ENCODE results near the gene OR2G2.

OR2G2 gene

GRCh38 chr1:247605286-247605685 is 17.1 kb downstream of the OR2G2 start, which contains the start of gene OR2G3:
TSS of gene OR2G3 (plus strand) at chr1:247605586. CDS start at chr1:247605586, 0 bp downstream.
- H3K36me3 ChIP-seq (ENCODE audit: control insufficient read depth, insufficient read depth, low read length) = no peaks in the 10 kb centered on the region
- TF ChIP-seq, protein P1, sequence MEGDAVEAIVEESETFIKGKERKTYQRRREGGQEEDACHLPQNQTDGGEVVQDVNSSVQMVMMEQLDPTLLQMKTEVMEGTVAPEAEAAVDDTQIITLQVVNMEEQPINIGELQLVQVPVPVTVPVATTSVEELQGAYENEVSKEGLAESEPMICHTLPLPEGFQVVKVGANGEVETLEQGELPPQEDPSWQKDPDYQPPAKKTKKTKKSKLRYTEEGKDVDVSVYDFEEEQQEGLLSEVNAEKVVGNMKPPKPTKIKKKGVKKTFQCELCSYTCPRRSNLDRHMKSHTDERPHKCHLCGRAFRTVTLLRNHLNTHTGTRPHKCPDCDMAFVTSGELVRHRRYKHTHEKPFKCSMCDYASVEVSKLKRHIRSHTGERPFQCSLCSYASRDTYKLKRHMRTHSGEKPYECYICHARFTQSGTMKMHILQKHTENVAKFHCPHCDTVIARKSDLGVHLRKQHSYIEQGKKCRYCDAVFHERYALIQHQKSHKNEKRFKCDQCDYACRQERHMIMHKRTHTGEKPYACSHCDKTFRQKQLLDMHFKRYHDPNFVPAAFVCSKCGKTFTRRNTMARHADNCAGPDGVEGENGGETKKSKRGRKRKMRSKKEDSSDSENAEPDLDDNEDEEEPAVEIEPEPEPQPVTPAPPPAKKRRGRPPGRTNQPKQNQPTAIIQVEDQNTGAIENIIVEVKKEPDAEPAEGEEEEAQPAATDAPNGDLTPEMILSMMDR (IDR thresholded peaks at IDR 0.05; ENCODE audit: insufficient read depth, low read length, poor library complexity, severe bottlenecking) = no peak
- H3K4me3 ChIP-seq (replicated peaks; ENCODE audit: low read depth, low read length) = no peak within 1 kb of the TSS
- no peak for DNase-seq (ENCODE audit: extremely low read depth, insufficient read length)
- no peaks in the 10 kb centered on the region for H3K27me3 ChIP-seq (replicated peaks; ENCODE audit: control insufficient read depth, insufficient read depth, low read length)

GRCh38 chr1:247613405-247613804 is 25.2 kb downstream of the OR2G2 start:
- TF ChIP-seq, protein P1 (IDR thresholded peaks at IDR 0.05; ENCODE audit: insufficient read depth, low read length, poor library complexity, severe bottlenecking) = no peak
- H3K4me3 ChIP-seq (replicated peaks; ENCODE audit: low read depth, low read length) = no peak overlapping the region
- no peaks in the 10 kb centered on the region for H3K36me3 ChIP-seq (ENCODE audit: control insufficient read depth, insufficient read depth, low read length)
- H3K27me3 ChIP-seq (replicated peaks; ENCODE audit: control insufficient read depth, insufficient read depth, low read length) = no peaks in the 10 kb centered on the region
- DNase-seq (ENCODE audit: extremely low read depth, insufficient read length) = no peak

- DNase-seq (ENCODE audit: extremely low read depth, insufficient read length) = no peak
- no peak overlapping the region for H3K4me3 ChIP-seq (replicated peaks; ENCODE audit: low read depth, low read length)
- TF ChIP-seq, protein P1 (IDR thresholded peaks at IDR 0.05; ENCODE audit: insufficient read depth, low read length, poor library complexity, severe bottlenecking) = no peak
- H3K27me3 ChIP-seq (replicated peaks; ENCODE audit: control insufficient read depth, insufficient read depth, low read length) = no peaks in the 10 kb centered on the region
- no peaks in the 10 kb centered on the region for H3K36me3 ChIP-seq (ENCODE audit: control insufficient read depth, insufficient read depth, low read length)
Measured at GRCh38 chr1:247614625-247615024, 26.5 kb downstream of the OR2G2 start.

DNA sequence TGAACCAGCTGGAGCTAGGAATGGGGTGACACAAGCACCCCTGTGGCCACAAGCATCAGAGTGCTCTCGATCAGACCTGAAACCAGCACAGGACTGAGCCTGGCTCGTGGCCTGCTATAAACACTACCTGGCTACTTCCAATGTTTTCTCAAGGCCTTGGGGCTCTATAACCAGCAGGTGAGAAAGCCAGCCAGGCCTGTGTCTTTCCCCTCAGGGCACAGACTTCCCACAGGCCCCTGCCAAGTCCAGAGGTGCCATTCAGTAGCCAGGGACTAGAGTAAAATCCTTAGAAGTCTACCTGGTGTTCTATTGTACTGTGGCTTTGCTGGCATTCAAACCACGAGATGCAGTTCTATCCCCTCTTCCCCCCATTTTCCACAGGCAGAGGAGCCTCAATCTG is 39.8 kb downstream of the OR2G2 start:
- no peaks in the 10 kb centered on the region for H3K36me3 ChIP-seq (ENCODE audit: control insufficient read depth, insufficient read depth, low read length)
- no peaks in the 10 kb centered on the region for H3K27me3 ChIP-seq (replicated peaks; ENCODE audit: control insufficient read depth, insufficient read depth, low read length)
- no peak for DNase-seq (ENCODE audit: extremely low read depth, insufficient read length)
- no peak overlapping the region for H3K4me3 ChIP-seq (replicated peaks; ENCODE audit: low read depth, low read length)
- TF ChIP-seq, protein P1 (IDR thresholded peaks at IDR 0.05; ENCODE audit: insufficient read depth, low read length, poor library complexity, severe bottlenecking) = no peak

- H3K36me3 ChIP-seq (ENCODE audit: control insufficient read depth, insufficient read depth, low read length) = no peaks in the 10 kb centered on the region
- DNase-seq (ENCODE audit: extremely low read depth, insufficient read length) = no peak
- H3K4me3 ChIP-seq (replicated peaks; ENCODE audit: low read depth, low read length) = no peak overlapping the region
- TF ChIP-seq, protein P1 (IDR thresholded peaks at IDR 0.05; ENCODE audit: insufficient read depth, low read length, poor library complexity, severe bottlenecking) = no peak
- H3K27me3 ChIP-seq (replicated peaks; ENCODE audit: control insufficient read depth, insufficient read depth, low read length) = no peaks in the 10 kb centered on the region
Measured at GRCh38 chr1:247638011-247638410, 49.9 kb downstream of the OR2G2 start.

GRCh38 chr1:247638781-247639180 is 50.6 kb downstream of the OR2G2 start:
- H3K36me3 ChIP-seq (ENCODE audit: control insufficient read depth, insufficient read depth, low read length) = no peaks in the 10 kb centered on the region
- no peaks in the 10 kb centered on the region for H3K27me3 ChIP-seq (replicated peaks; ENCODE audit: control insufficient read depth, insufficient read depth, low read length)
- TF ChIP-seq, protein P1 (IDR thresholded peaks at IDR 0.05; ENCODE audit: insufficient read depth, low read length, poor library complexity, severe bottlenecking) = no peak
- no peak overlapping the region for H3K4me3 ChIP-seq (replicated peaks; ENCODE audit: low read depth, low read length)
- DNase-seq (ENCODE audit: extremely low read depth, insufficient read length) = no peak
